Calu3 (cell line): ENCODE data around the gene SPIRE2. TPM values are rescaled to one million over a fixed set of nuclear protein-coding genes. Genes with fewer than 3 reads are reported as not detected.

Experiments
- BruUV-seq: library from RNA; stranded (reverse); fragments of 400-500 nt; replicated peaks from 2 replicates; lab custom pipeline; 2021; lab: Mats Ljungman, UMichigan
- CTCF ChIA-PET: fragments of 300-600 bp; sonication (Branson Sonifier 250); formaldehyde crosslinking; loops from one replicate; lab custom pipeline; 2022; ENCODE audit warnings: antibody characterized with exemption; lab: Charles Lee
- DNase-seq: peaks from one replicate; pipeline ENCODE4 v3.0.0; 2022
- H3K27ac Mint-ChIP-seq: one replicate; pipeline ENCODE4 v1.8.0; 2022; ENCODE audit warnings: mixed read lengths; ENCODE audit not compliant: unreplicated experiment
- H3K27me3 Mint-ChIP-seq: one replicate; pipeline ENCODE4 v1.8.0; 2022; ENCODE audit warnings: mixed read lengths; ENCODE audit not compliant: unreplicated experiment
- H3K36me3 Mint-ChIP-seq: one replicate; pipeline ENCODE4 v1.8.0; 2022; ENCODE audit warnings: mild to moderate bottlenecking, moderate library complexity, mixed read lengths; ENCODE audit not compliant: insufficient read depth, unreplicated experiment
- H3K4me1 Mint-ChIP-seq: one replicate; pipeline ENCODE4 v1.8.0; 2022; ENCODE audit warnings: mild to moderate bottlenecking, low read depth, mixed read lengths; ENCODE audit not compliant: unreplicated experiment
- H3K4me3 Mint-ChIP-seq: one replicate; pipeline ENCODE4 v1.8.0; 2022; ENCODE audit warnings: mild to moderate bottlenecking, low read depth, moderate library complexity, mixed read lengths; ENCODE audit not compliant: unreplicated experiment
- H3K9me3 Mint-ChIP-seq: one replicate; pipeline ENCODE4 v1.8.0; 2022; ENCODE audit warnings: low read depth, mixed read lengths; ENCODE audit not compliant: unreplicated experiment
- intact Hi-C: fragments of 100-400 bp; cut with micrococcal nuclease; formaldehyde crosslinking; loops from one replicate; pipeline ENCODE4 v1.10.0; 2022; ENCODE audit not compliant: unreplicated experiment
- total RNA-seq: library from RNA; stranded (reverse); gene quantifications from 2 replicates; pipeline ENCODE4 v1.2.3, GENCODE V29; 2022
- TF ChIP-seq, protein P1 (sequence below): fragments of 200-600 bp; IDR thresholded peaks from one replicate; pipeline ENCODE4 v1.8.0; 2022; ENCODE audit warnings: antibody characterized with exemption; ENCODE audit not compliant: unreplicated experiment

The SPIRE2 gene
- total RNA-seq, 1 experiment from 2014 or later = 46.3 TPM

DNA sequence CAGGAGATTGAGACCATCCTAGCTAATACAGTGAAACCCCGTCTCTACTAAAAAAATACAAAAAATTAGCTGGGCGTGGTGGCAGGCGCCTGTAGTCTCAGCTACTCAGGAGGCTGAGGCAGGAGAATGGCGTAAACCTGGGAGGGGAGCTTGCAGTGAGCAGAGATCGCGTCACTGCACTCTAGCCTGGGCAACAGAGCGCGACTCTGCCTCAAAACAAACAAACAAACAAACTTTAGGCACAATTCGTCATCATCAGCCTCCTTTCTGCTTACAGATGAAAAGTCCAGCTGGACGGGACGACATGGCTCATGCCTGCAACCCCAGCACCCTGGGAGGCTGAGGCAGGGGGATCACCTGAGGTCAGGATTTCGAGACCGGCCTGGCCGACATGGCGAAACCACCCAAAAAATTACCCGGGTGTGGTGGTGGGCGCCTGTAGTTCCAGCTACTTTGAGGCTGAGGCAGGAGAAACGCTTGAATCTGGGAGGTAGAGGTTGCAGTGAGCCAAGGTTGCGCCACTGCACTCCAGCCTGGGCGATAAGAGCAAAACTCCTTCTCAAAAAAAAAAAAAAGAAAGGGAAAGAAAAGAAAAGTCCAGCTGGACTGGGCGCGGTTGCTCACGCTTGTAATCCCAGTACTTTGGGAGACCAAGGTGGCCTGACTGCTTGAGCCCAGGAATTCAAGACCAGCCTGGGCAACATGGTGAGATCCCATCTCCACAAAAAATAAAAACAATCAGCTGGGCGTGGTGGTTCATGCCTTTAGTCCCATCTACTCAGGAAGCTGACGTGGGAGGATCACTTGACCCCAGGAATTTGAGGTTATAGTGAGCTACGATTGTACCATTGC lies 1.5 kb upstream of the SPIRE2 start:
- TF ChIP-seq, protein P1, sequence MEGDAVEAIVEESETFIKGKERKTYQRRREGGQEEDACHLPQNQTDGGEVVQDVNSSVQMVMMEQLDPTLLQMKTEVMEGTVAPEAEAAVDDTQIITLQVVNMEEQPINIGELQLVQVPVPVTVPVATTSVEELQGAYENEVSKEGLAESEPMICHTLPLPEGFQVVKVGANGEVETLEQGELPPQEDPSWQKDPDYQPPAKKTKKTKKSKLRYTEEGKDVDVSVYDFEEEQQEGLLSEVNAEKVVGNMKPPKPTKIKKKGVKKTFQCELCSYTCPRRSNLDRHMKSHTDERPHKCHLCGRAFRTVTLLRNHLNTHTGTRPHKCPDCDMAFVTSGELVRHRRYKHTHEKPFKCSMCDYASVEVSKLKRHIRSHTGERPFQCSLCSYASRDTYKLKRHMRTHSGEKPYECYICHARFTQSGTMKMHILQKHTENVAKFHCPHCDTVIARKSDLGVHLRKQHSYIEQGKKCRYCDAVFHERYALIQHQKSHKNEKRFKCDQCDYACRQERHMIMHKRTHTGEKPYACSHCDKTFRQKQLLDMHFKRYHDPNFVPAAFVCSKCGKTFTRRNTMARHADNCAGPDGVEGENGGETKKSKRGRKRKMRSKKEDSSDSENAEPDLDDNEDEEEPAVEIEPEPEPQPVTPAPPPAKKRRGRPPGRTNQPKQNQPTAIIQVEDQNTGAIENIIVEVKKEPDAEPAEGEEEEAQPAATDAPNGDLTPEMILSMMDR = no peak
- intact Hi-C loops = no loop called here
- Mint-ChIP-seq H3K27me3 (no peaks in the 10 kb centered on the region), H3K9me3 (no peaks in the 10 kb centered on the region), H3K4me3 (peak overlapping the region; percentile 72), H3K27ac (no peak overlapping the region), H3K36me3 (peaks cover 38% of the 10 kb centered on the region), H3K4me1 (peaks cover 30% of the 10 kb centered on the region)
- CTCF ChIA-PET = interaction anchor here (0.6 to 3.0 kb wide), 2 partner anchors 11 to 224 kb away, joined by 4 to 11 read pairs; no protein-coding TSS in a partner anchor
- no TSS peak for BruUV-seq
- no peak for DNase-seq

DNA sequence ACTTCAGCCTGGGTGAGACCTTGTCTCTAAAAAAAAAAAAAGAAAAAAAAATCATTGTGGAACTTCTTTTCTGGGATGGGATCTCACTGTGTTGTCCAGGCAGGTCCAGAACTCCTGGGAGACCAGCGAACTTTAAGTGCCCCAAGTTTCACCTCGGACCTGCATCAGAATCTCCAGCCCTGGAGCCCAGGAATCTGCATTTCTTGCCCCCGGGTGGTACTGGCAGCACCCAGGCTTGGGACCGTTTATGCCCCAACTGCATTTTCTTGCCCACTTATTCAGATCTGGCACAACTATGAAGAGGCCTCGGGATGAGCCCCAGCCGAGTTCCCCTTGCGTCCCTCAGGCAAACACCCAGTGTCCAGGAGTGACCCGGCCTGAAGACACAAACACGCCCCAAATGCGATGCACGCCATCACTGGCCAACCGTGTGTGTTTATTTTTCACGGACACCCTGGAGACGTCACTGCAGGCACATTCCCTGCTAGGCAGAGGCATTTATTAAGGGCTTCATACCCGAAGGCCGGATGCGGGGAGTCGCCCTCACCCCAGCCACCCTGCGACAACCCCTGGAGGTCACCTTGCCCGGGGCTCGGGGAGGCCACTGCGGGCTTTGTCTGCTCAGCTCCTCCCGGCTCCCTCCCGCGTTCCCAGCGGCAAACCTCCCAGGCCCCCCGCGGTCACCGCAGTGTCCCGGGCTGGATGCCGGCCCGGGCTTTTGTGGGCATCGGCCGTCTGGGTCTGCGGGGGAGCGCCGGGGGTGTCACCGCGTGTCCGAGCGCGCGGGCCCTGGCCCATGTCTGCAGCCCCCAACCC lies 684 bp upstream of the SPIRE2 start:
- Mint-ChIP-seq H3K4me1 (peaks cover 28% of the 10 kb centered on the region), H3K4me3 (peak overlapping the region; percentile 72), H3K27me3 (no peaks in the 10 kb centered on the region), H3K27ac (no peak overlapping the region), H3K36me3 (peaks cover 44% of the 10 kb centered on the region), H3K9me3 (no peaks in the 10 kb centered on the region)
- CTCF ChIA-PET = interaction anchor here (0.6 to 3.0 kb wide), 2 partner anchors 10 to 225 kb away, joined by 4 to 11 read pairs; no protein-coding TSS in a partner anchor
- TSS peak; percentile 79 for BruUV-seq
- intact Hi-C loops = no loop called here
- TF ChIP-seq, protein P1 = no peak
- DNase-seq = peak; percentile 55

DNA sequence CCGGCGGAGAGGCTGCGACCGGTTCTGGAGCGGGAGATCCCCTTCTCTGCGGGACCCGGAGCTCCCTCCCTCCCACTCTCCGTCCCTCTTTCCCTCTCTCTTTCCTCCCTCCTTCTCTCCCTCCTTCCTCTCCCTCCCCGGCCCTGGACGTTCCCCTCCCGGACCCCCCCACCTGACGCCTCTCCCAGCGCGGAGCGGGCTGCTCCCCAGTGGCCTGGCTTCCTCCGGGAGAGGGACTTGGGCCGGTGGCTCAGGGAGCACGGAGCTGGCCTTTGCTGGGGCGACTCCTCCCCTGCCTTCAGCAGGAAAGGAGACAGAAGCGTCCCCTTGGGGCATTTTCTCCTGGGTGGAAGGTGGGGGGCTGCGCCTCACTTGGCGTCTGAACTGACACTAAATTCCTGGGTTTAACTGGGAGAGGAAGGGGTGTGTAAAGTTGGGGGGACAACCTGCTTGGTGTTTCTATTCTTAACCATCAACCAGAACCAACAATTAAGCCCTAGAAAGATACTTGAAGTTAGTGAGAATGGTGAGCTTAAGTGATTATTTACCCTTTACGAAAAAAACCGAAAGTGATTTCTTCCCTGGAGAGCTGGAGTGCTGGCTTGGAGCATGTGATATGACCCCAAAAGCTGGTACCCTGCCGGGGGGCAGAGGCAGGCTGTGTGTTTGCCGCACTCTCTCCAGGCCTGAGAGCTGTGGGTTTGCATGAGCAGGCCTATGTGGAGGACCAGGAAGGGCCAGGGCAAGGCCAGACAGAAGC lies 775 bp downstream of the SPIRE2 start:
- intact Hi-C loops = no loop called here
- BruUV-seq = TSS peak; percentile 64
- CTCF ChIA-PET = interaction anchor here (0.5 to 3.0 kb wide), 6 partner anchors 9 to 381 kb away, joined by 3 to 11 read pairs (median 4); partner anchors contain the start of gene TCF25
- H3K4me3 Mint-ChIP-seq = peak overlapping the region; percentile 72
- peak overlapping the region; percentile 6 for H3K27ac Mint-ChIP-seq
- H3K4me1 Mint-ChIP-seq = peaks cover 37% of the 10 kb centered on the region
- DNase-seq = peak; percentile 48
- H3K9me3 Mint-ChIP-seq = no peaks in the 10 kb centered on the region
- H3K36me3 Mint-ChIP-seq = peaks cover 52% of the 10 kb centered on the region
- TF ChIP-seq, protein P1 = no peak
- H3K27me3 Mint-ChIP-seq = no peaks in the 10 kb centered on the region
